AG09309 (cell line): ENCODE results near the gene ALDH3A1.

Experiments
- DNase-seq: peaks from one replicate; pipeline ENCODE4 v3.0.0-alpha.2; 2010; ENCODE audit warnings: low read depth
- H3K4me3 ChIP-seq: 2 replicates; pipeline ENCODE4 v1.5.1; 2011; ENCODE audit warnings: mild to moderate bottlenecking, low read depth, low read length, moderate library complexity; ENCODE audit not compliant: control insufficient read depth
- TF ChIP-seq, protein P1 (sequence below): IDR thresholded peaks from 2 replicates; pipeline ENCODE4 v1.5.1; 2011; ENCODE audit warnings: mild to moderate bottlenecking, low read depth, low read length, inconsistent platforms; ENCODE audit not compliant: insufficient read depth, control insufficient read depth; ENCODE audit errors: missing control alignments

Gene ALDH3A1

DNA sequence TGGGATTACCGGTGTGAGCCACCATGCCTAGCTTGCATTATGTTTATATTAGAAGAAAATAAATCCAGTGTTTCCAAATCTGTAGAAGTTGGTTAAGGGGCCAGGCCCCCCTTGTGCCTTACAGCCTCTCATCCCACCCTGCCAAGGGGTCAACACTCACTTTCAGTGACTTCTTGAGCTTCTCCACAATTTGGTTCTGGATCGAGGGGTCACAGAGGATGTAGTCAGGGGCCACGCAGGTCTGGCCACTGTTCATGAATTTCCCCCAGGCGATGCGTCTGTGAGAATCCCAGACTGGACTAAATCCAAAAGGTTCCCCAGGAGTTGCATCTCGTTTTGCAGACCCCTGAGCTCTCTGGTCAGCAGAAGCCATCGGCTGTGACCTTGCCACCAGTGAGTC lies 7.2 kb downstream of the ALDH3A1 start:
- no peak for DNase-seq
- H3K4me3 ChIP-seq = no peak overlapping the region
- TF ChIP-seq, protein P1, sequence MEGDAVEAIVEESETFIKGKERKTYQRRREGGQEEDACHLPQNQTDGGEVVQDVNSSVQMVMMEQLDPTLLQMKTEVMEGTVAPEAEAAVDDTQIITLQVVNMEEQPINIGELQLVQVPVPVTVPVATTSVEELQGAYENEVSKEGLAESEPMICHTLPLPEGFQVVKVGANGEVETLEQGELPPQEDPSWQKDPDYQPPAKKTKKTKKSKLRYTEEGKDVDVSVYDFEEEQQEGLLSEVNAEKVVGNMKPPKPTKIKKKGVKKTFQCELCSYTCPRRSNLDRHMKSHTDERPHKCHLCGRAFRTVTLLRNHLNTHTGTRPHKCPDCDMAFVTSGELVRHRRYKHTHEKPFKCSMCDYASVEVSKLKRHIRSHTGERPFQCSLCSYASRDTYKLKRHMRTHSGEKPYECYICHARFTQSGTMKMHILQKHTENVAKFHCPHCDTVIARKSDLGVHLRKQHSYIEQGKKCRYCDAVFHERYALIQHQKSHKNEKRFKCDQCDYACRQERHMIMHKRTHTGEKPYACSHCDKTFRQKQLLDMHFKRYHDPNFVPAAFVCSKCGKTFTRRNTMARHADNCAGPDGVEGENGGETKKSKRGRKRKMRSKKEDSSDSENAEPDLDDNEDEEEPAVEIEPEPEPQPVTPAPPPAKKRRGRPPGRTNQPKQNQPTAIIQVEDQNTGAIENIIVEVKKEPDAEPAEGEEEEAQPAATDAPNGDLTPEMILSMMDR = no peak

GRCh38 chr17:19739241-19740201 lies 8.6 kb downstream of the ALDH3A1 start:
- no peak for DNase-seq
- H3K4me3 ChIP-seq = no peak overlapping the region
- TF ChIP-seq, protein P1 = no peak

- TF ChIP-seq, protein P1 = no peak
- no peak overlapping the region for H3K4me3 ChIP-seq
Observed at GRCh38 chr17:19738757-19739156, 9.3 kb downstream of the ALDH3A1 start.

GRCh38 chr17:19738073-19738449 lies 10.0 kb downstream of the ALDH3A1 start:
- TF ChIP-seq, protein P1 = no peak
- H3K4me3 ChIP-seq = no peak overlapping the region
- no peak for DNase-seq

More at GRCh38 chr17:19738757-19739156, 9.3 kb downstream of the ALDH3A1 start:
- no peak for DNase-seq

GRCh38 chr17:19737305-19738072 lies 10.6 kb downstream of the ALDH3A1 start:
- H3K4me3 ChIP-seq = no peak overlapping the region
- TF ChIP-seq, protein P1 = no peak
- no peak for DNase-seq

- DNase-seq = no peak
- TF ChIP-seq, protein P1 = no peak
- no peak overlapping the region for H3K4me3 ChIP-seq
Observed at GRCh38 chr17:19736071-19736470, 12.0 kb downstream of the ALDH3A1 start.
